Fibroblast of villous mesenchyme (primary cell): ENCODE data around the gene KDM8. TPM values are rescaled to one million over a fixed set of nuclear protein-coding genes. Genes with fewer than 3 reads are reported as not detected.

ENCODE experiments used
- DNase-seq: peaks from one replicate; pipeline ENCODE4 v3.0.0-alpha.2; 2010; ENCODE audit warnings: low read depth
- H3K4me3 ChIP-seq: 2 replicates; pipeline ENCODE4 v1.5.1; 2011; ENCODE audit warnings: low read depth, mild to moderate bottlenecking, low read length
- total RNA-seq: library from RNA; depleted of rRNA; stranded (reverse); fragments of >200 nt; gene quantifications from 2 replicates; pipeline ENCODE4 v1.2.3, GENCODE V29; 2012
- TF ChIP-seq, protein P1 (sequence below): IDR thresholded peaks from 2 replicates; pipeline ENCODE4 v1.5.1; 2012; ENCODE audit warnings: low read depth, mild to moderate bottlenecking, low read length; ENCODE audit not compliant: insufficient read depth

The KDM8 gene
- total RNA-seq, 1 donor = 3.9 TPM

DNA sequence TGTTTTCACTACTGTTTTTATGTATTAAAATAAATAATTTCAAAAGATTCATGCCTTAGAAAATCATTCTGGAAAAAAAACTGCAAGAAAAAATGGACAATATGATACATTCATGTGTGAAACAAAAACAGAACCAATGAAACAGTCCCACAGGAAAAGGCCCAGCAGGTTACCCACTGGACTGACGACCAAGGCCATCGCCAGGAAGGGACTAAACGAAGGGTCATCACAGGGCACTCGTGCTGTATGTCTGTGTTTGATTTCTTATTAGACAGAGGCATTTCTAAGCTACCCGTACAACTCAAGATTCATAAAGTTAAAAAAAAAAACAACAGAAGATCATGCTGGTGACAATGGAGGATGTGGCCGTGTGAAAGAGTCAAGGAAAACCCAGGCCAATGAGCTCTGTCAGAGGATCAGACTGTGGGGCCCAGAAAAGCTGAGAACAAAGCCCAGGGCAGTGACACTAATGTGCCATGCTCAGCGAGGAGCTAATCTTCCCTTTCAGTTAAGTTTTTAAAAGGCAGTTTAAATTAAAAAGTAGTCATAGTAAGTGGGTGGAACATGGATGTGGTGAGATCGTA, 33.4 kb downstream of the KDM8 start:
- DNase-seq = no peak
- TF ChIP-seq, protein P1, sequence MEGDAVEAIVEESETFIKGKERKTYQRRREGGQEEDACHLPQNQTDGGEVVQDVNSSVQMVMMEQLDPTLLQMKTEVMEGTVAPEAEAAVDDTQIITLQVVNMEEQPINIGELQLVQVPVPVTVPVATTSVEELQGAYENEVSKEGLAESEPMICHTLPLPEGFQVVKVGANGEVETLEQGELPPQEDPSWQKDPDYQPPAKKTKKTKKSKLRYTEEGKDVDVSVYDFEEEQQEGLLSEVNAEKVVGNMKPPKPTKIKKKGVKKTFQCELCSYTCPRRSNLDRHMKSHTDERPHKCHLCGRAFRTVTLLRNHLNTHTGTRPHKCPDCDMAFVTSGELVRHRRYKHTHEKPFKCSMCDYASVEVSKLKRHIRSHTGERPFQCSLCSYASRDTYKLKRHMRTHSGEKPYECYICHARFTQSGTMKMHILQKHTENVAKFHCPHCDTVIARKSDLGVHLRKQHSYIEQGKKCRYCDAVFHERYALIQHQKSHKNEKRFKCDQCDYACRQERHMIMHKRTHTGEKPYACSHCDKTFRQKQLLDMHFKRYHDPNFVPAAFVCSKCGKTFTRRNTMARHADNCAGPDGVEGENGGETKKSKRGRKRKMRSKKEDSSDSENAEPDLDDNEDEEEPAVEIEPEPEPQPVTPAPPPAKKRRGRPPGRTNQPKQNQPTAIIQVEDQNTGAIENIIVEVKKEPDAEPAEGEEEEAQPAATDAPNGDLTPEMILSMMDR = no peak
- no peak overlapping the region for H3K4me3 ChIP-seq

DNA sequence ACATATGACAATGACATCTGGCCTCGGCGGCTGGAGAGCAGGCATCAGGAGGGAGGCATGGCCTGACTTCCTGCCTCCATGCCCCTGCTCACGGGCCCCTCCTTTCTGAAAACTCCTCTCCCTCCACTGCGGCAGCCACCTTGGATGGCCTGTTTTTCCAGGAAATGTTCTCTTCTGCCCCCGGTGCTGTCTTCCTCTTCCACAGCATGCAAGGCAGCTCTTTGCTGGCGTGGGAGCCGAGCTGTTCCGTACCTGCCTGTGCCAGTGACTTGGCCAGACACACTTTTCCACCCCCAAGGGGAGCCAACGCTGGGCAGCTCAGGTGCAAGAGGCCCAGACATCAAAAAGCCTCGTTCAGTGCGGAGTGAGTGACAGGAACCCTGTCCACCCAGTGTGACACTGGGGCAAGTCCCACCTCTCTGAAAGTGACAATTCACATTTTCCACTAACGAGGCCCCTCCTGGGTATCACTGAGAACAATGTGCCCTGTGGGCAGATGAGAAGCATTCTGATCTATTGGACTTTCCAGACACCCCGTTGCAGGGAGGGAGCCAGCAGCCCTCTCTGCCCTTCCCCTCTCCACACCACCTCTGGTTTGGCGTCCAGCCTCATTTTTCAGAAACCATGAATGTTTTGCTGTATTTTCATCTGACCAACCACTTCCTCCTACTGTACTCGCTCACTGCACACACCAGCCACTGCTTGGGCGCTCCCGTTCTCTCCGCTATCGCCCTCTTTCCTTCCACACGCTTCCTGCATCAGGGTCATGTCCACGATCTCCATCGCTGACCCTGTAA, 34.1 kb downstream of the KDM8 start:
- DNase-seq = no peak
- TF ChIP-seq, protein P1 = no peak
- H3K4me3 ChIP-seq = no peak overlapping the region

- DNase-seq = no peak
- TF ChIP-seq, protein P1 = no peak
- no peak overlapping the region for H3K4me3 ChIP-seq
Measured at GRCh38 chr16:27238016-27238587, 34.8 kb downstream of the KDM8 start.

GRCh38 chr16:27238591-27238990, 35.3 kb downstream of the KDM8 start:
- no peak for DNase-seq
- TF ChIP-seq, protein P1 = no peak

DNA sequence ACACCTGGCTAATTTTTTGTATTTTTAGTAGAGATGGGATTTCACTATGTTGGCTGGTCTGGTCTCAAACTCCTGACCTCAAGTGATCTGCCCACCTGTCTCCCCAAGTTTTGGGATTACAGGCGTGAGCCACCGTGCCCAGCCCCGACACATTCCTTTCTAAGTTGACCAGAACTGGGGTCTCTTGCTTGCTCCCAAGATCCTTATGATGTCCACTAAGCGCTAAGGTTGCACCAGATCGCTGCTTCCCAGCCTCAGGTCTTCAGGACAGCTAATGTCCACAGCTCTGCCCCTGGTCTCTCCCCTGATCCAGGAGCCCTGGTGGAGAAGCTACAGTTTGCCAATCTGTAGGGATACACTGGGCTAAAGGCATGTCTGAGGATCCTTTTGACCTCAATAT, 35.7 kb downstream of the KDM8 start:
- H3K4me3 ChIP-seq = no peak overlapping the region
- no peak for DNase-seq
- TF ChIP-seq, protein P1 = no peak

More at GRCh38 chr16:27238591-27238990, 35.3 kb downstream of the KDM8 start:
- H3K4me3 ChIP-seq = no peak overlapping the region

- TF ChIP-seq, protein P1 = no peak
- H3K4me3 ChIP-seq = no peak overlapping the region
- peak; percentile 78 for DNase-seq
Measured at GRCh38 chr16:27239906-27240655, 36.8 kb downstream of the KDM8 start.
